Small intestine (tissue), 7 donors: Measurements from ENCODE around the gene MRPS9. TPM values are rescaled to one million over a fixed set of nuclear protein-coding genes. Genes with fewer than 3 reads are reported as not detected.

Source experiments
- DNase-seq, 2 donors: peaks; one replicate each; pipeline versions ENCODE4 v3.0.0 to v3.0.0-alpha.2; 2013
- FAIRE-seq: peaks from 2 replicates; lab custom pipeline; 2012; peaks lifted over from hg19 to GRCh38; lab: Jason Lieb, UNC
- H3K27ac ChIP-seq, 3 donors: one replicate each; pipeline ENCODE4 v1.5.1; 2013; ENCODE audit warnings: low read length in 2 of 3, mild to moderate bottlenecking in 2 of 3, control low read depth in 1 of 3, inconsistent platforms in 1 of 3, low read depth in 1 of 3, moderate library complexity in 1 of 3
- H3K27me3 ChIP-seq, 3 donors: one replicate each; pipeline ENCODE4 v1.6.1; 2013; ENCODE audit warnings: low read length in 3 of 3, inconsistent platforms in 1 of 3; ENCODE audit not compliant: control insufficient read depth in 3 of 3, insufficient read depth in 3 of 3
- H3K36me3 ChIP-seq, 3 donors: one replicate each; pipeline ENCODE4 v1.6.1; 2013; ENCODE audit warnings: low read length in 3 of 3, inconsistent platforms in 1 of 3, low read depth in 1 of 3, mild to moderate bottlenecking in 1 of 3, moderate library complexity in 1 of 3; ENCODE audit not compliant: control insufficient read depth in 3 of 3, insufficient read depth in 2 of 3
- H3K4me1 ChIP-seq, 3 donors: one replicate each; pipeline ENCODE4 v1.6.1; 2013; ENCODE audit warnings: low read length in 2 of 3, inconsistent platforms in 1 of 3, low read depth in 1 of 3, mild to moderate bottlenecking in 1 of 3, moderate library complexity in 1 of 3; ENCODE audit not compliant: control insufficient read depth in 3 of 3, insufficient read depth in 2 of 3
- H3K4me3 ChIP-seq, 3 donors: one replicate each; pipeline ENCODE4 v1.5.1; 2013; ENCODE audit warnings: low read length in 3 of 3, control low read depth in 1 of 3, inconsistent platforms in 1 of 3, low read depth in 1 of 3, mild to moderate bottlenecking in 1 of 3, moderate library complexity in 1 of 3
- H3K9me3 ChIP-seq, 2 donors: one replicate each; pipeline ENCODE4 v1.6.1; 2013; ENCODE audit warnings: low read depth in 1 of 2, low read length in 1 of 2; ENCODE audit not compliant: control insufficient read depth in 2 of 2, insufficient read depth in 1 of 2
- WGBS, 3 donors: extraction: QIAGEN DNeasy Blood & Tissue Kit; methylation state at CpG; one replicate each; pipeline ENCODE4 v1.1.7; 2013; 5-methylcytosine and 5-hydroxymethylcytosine counted together
- polyA plus RNA-seq, 4 donors: library from polyadenylated mRNA; stranded (reverse) in 3 of 4; unstranded in 1 of 4; fragments of 200-250 nt in 3 of 4; fragments of 120-200 nt in 1 of 4; gene quantifications; one replicate each; pipeline versions ENCODE4 v1.2.1 to v1.2.3, GENCODE V29; 2013
- donor health status: healthy with polysubstance abuse.
- donor health status: control.
- donor health status: control.
- donor health status: Bipolar disorder and iron deficiency.
- donor health status: healthy.

MRPS9 gene
- polyA plus RNA-seq, 4 donors = 22.7 to 44.1 (median 28.4) TPM

- WGBS, 3 donors = 89 to 95% (median 94%) methylated on average over 5 of the region's 5 CpGs
- Histone ChIP-seq H3K9me3 (no peaks in the 10 kb centered on the region), H3K27me3 (no peaks in the 10 kb centered on the region), H3K4me3 (no peak overlapping the region), H3K4me1 (no peaks in the 10 kb centered on the region), H3K27ac (no peak overlapping the region), H3K36me3 (no peaks in the 10 kb centered on the region)
- FAIRE-seq (no peak), DNase-seq (no peak)
Observed at GRCh38 chr2:105116348-105116747, 78.5 kb downstream of the MRPS9 start.

- FAIRE-seq (no peak), DNase-seq (no peak)
- H3K27ac ChIP-seq = no peak overlapping the region
- no peaks in the 10 kb centered on the region for H3K36me3 ChIP-seq
- 48 to 67% (median 59%) methylated on average over 6 of the region's 6 CpGs for WGBS, 3 donors
- no peaks in the 10 kb centered on the region for H3K4me1 ChIP-seq
- H3K9me3 ChIP-seq = no peaks in the 10 kb centered on the region
- H3K27me3 ChIP-seq = no peaks in the 10 kb centered on the region
- no peak overlapping the region for H3K4me3 ChIP-seq
Observed at GRCh38 chr2:105117565-105117964, 79.7 kb downstream of the MRPS9 start.

- WGBS, 3 donors = 52 to 79% (median 76%) methylated on average over 23 of the region's 23 CpGs
- no peak for FAIRE-seq
Observed at GRCh38 chr2:105118960-105119359, 81.1 kb downstream of the MRPS9 start.

GRCh38 chr2:105121434-105121833 is 83.6 kb downstream of the MRPS9 start:
- WGBS, 3 donors = 66 to 89% (median 77%) methylated on average over 8 of the region's 8 CpGs

More at GRCh38 chr2:105118960-105119359, 81.1 kb downstream of the MRPS9 start:
- peak in 1 of 2 donors; percentile 21 for DNase-seq
- Histone ChIP-seq H3K4me1 (no peaks in the 10 kb centered on the region), H3K27ac (no peak overlapping the region), H3K9me3 (no peaks in the 10 kb centered on the region), H3K27me3 (no peaks in the 10 kb centered on the region), H3K36me3 (no peaks in the 10 kb centered on the region), H3K4me3 (no peak overlapping the region)

GRCh38 chr2:105125428-105125827 is 87.6 kb downstream of the MRPS9 start:
- peaks cover 0 to 6% of the 10 kb centered on the region in 2 donors for H3K9me3 ChIP-seq
- no peak overlapping the region for H3K4me3 ChIP-seq
- 42 to 51% (median 46%) methylated on average over 4 of the region's 4 CpGs for WGBS, 3 donors
- no peak for FAIRE-seq
- DNase-seq = no peak
- H3K27me3 ChIP-seq = peaks cover 0 to 8% (median 7%) of the 10 kb centered on the region in 3 donors
- H3K4me1 ChIP-seq = no peaks in the 10 kb centered on the region
- no peaks in the 10 kb centered on the region for H3K36me3 ChIP-seq
- no peak overlapping the region for H3K27ac ChIP-seq

More at GRCh38 chr2:105121434-105121833, 83.6 kb downstream of the MRPS9 start:
- Histone ChIP-seq H3K27me3 (peaks cover 0 to 3% (median 0%) of the 10 kb centered on the region in 3 donors), H3K36me3 (no peaks in the 10 kb centered on the region), H3K9me3 (no peaks in the 10 kb centered on the region), H3K4me1 (no peaks in the 10 kb centered on the region), H3K27ac (no peak overlapping the region), H3K4me3 (no peak overlapping the region)
- FAIRE-seq (no peak), DNase-seq (no peak)

GRCh38 chr2:105125920-105126319 is 88.1 kb downstream of the MRPS9 start:
- H3K9me3 ChIP-seq = peaks cover 0 to 6% of the 10 kb centered on the region in 2 donors
- peaks cover 0 to 8% (median 7%) of the 10 kb centered on the region in 3 donors for H3K27me3 ChIP-seq
- H3K36me3 ChIP-seq = no peaks in the 10 kb centered on the region
- no peak overlapping the region for H3K27ac ChIP-seq
- FAIRE-seq = no peak
- no peak overlapping the region for H3K4me3 ChIP-seq
- no peak for DNase-seq
- 55 to 72% (median 66%) methylated on average over 3 of the region's 3 CpGs for WGBS, 3 donors
- H3K4me1 ChIP-seq = no peaks in the 10 kb centered on the region

- WGBS, 3 donors = 84 to 92% (median 92%) methylated on average over 5 of the region's 5 CpGs
- H3K27me3 ChIP-seq = peaks cover 0 to 8% (median 7%) of the 10 kb centered on the region in 3 donors
- H3K4me1 ChIP-seq = no peaks in the 10 kb centered on the region
- no peak overlapping the region for H3K27ac ChIP-seq
- H3K4me3 ChIP-seq = no peak overlapping the region
- H3K36me3 ChIP-seq = no peaks in the 10 kb centered on the region
- peaks cover 0 to 6% of the 10 kb centered on the region in 2 donors for H3K9me3 ChIP-seq
- no peak for DNase-seq
- FAIRE-seq = no peak
Observed at GRCh38 chr2:105126336-105126735, 88.5 kb downstream of the MRPS9 start.

GRCh38 chr2:105127289-105127915 is 89.5 kb downstream of the MRPS9 start:
- H3K9me3 ChIP-seq = peaks cover 0 to 6% of the 10 kb centered on the region in 2 donors
- no peaks in the 10 kb centered on the region for H3K36me3 ChIP-seq
- H3K4me3 ChIP-seq = no peak overlapping the region
- FAIRE-seq (no peak), DNase-seq (no peak)
- H3K4me1 ChIP-seq = no peaks in the 10 kb centered on the region
- H3K27ac ChIP-seq = no peak overlapping the region
- H3K27me3 ChIP-seq = peaks cover 0 to 8% (median 7%) of the 10 kb centered on the region in 3 donors
- 89 to 92% (median 89%) methylated on average over 15 of the region's 15 CpGs for WGBS, 3 donors
